Measurements from ENCODE around the gene OPCML.

DNA sequence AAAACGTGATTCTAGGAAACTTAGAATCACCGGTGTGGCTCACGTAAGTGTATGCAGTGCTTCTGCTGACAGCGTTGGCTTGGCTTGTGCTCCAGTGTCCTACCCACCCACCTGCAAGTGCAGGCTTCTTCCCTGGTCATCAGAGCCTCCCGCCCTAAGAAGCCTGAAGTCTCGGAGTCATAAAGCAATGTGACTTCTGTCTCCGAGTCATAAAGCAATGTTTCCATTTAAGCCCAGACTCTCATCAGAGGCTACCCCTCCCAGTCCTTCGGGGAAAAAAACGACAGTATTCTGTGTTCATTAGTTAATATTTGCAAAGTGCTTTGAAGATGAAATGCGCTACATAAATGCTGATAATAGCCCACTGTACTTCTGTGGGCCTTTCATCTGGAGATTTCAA is 293.8 kb downstream of the OPCML start:
- TF ChIP-seq, protein P1, sequence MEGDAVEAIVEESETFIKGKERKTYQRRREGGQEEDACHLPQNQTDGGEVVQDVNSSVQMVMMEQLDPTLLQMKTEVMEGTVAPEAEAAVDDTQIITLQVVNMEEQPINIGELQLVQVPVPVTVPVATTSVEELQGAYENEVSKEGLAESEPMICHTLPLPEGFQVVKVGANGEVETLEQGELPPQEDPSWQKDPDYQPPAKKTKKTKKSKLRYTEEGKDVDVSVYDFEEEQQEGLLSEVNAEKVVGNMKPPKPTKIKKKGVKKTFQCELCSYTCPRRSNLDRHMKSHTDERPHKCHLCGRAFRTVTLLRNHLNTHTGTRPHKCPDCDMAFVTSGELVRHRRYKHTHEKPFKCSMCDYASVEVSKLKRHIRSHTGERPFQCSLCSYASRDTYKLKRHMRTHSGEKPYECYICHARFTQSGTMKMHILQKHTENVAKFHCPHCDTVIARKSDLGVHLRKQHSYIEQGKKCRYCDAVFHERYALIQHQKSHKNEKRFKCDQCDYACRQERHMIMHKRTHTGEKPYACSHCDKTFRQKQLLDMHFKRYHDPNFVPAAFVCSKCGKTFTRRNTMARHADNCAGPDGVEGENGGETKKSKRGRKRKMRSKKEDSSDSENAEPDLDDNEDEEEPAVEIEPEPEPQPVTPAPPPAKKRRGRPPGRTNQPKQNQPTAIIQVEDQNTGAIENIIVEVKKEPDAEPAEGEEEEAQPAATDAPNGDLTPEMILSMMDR (conservative IDR thresholded peaks at IDR 0.05 in 1 of 2, IDR thresholded peaks at IDR 0.05 in 1 of 2; ENCODE audit: extremely low read depth in 1 of 2, insufficient read depth in 1 of 2, low read depth in 1 of 2, low read length in 2 of 2): no peak
- TF ChIP-seq EZH2 (IDR thresholded peaks at IDR 0.05; ENCODE audit: borderline replicate concordance, low read length): no peak

Data from mammary epithelial cell (primary cell).